HG03135 (cell line): Measurements from ENCODE around the gene TNFRSF21.
"Not testable (repeated sequence)": the region's sequence is repeated elsewhere in the genome, so short reads cannot be mapped to it uniquely, and the experiment has no call there.

Source experiments
- ATAC-seq: cut with Tn5 transposase; IDR thresholded peaks from one replicate; pipeline ENCODE4 v1.9.1; 2021; ENCODE audit warnings: mild to moderate bottlenecking, moderate library complexity; ENCODE audit not compliant: unreplicated experiment

The TNFRSF21 gene, protein sequence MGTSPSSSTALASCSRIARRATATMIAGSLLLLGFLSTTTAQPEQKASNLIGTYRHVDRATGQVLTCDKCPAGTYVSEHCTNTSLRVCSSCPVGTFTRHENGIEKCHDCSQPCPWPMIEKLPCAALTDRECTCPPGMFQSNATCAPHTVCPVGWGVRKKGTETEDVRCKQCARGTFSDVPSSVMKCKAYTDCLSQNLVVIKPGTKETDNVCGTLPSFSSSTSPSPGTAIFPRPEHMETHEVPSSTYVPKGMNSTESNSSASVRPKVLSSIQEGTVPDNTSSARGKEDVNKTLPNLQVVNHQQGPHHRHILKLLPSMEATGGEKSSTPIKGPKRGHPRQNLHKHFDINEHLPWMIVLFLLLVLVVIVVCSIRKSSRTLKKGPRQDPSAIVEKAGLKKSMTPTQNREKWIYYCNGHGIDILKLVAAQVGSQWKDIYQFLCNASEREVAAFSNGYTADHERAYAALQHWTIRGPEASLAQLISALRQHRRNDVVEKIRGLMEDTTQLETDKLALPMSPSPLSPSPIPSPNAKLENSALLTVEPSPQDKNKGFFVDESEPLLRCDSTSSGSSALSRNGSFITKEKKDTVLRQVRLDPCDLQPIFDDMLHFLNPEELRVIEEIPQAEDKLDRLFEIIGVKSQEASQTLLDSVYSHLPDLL

DNA sequence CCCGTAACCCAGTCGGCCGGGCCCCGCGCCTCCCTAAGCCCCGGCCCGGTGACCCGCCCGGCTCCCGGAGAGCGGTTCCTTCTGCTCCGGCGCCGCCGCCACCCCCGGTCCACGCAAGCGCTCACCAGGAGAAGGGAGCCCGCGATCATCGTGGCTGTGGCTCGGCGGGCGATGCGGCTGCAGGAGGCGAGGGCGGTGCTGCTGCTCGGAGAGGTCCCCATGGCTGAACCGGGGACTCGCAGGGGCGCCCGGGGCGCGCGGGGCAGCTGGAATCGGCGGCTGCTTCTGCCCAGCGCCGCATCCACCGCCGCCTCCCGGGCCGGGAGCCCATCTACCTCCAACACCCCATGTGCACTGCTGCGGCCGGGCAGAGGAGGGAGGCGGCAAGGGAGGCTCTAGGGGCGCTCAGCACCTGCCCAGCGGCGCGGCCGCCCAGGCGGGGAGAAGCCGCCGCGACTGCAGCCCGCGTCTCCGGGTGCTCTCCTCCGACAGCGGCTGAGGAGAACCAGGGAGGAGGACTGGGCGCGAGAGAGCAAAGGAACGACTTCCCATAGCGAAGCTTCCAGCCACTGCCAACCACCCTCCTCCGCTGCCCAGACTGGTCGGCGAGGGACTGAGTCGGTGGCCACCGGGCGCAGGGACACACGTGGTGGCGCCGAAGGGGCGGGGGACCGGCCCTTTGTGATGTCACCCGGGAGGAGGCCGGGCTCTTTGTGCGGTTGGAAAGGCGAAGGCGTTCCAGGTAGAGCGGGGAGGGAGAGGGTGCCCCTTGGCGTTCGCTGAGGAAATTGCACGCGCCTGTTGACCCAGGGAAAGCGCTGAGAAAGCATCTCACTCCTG, at the start of gene TNFRSF21:
TSS of gene TNFRSF21 (minus strand) at position 615 of the 840 bp plus-strand sequence. CDS start at position 221, 394 bp downstream.
- ATAC-seq: peak; percentile 99

DNA sequence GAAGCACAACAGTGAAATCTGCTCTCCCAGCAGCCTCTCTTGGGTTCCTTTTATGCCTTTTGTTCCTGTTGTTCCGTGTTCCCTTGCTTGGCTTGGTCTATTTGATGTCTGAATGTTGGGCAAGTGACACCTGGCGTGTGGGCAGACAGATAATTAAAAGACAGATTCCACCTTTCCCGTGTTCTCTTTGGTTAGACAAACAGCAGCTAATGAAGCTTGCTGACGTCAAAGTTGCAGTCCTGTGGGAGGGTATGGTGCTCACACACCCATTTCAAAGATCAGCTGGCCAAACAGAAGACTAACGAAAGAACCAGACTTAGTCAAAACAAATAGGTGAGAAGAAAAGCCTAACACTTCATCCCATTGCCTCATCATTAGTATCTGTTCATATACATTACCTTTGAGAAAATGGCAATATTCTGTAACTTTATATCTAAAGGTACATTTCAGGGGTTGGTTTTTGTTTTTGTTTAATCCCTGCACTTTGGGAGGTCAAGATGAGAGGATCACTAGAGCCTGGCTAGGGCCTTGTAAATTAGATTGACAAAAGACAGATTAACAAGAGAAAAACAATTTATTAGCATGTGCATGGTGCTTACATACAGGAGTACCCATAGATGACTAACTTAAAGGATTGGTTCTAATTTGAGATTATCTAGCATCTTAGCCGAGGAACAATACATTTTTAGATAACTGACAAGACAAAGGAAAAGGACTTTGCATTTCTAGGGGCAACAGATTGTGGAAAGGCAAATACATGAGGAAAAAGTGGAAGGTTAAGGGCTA, 48.9 kb upstream of the TNFRSF21 start:
- no peak for ATAC-seq

DNA sequence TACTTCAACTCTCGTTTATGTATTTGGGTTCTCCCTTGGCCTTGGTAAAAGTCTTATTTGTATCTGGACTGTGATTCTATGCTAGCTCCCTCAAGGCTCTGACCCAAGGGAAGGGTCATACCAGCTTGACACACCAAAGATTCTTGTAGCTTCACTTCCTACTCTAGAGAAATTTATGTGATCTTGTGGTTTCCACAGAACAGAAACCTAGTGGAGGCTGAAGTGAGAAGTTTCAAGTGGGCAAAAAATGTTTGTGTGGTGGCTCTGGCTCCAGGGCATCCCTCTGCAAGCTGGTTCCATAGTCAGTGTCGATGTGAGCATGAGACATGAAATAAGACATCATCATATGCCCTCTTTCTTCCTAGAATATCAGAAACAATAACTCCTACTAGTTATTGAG, 48.1 kb upstream of the TNFRSF21 start:
- peak; percentile 59 for ATAC-seq

DNA sequence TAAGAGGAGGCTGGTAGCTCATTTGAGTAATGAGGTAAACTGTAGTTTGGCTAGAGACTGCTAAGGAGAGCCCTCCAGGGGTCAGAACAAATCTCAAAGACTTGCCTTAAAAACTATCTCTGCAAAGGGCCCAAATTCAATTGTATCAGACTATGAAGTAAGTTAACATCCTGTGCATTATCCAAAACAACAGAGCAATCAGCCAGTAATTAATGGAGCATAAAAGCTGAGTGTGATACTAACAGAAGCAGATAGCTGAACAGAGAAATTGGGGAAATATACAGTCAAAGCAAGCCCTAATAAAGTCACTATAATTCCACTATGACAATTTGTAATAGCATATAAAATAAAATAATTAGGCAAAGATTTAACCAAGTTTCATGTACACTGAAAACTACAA, 45.8 kb upstream of the TNFRSF21 start:
- no peak for ATAC-seq

DNA sequence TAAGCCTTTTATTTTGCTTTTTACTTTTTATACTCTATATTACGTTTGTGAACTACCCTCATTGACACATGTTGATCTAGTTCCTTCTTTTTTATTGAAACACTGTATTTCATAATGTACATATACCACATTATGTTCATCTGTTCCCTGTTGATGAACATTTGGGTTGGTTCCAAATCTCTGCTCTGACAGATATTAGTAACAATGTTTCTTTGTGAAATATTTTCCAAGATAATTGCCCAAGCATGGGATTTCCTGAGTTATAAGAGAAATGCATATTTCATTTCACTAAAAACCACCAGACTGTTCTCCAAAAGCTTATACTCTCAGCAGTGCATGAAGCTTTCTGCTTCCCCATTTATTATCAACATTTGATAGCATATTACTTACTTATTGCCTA, 44.2 kb upstream of the TNFRSF21 start:
- no peak for ATAC-seq

DNA sequence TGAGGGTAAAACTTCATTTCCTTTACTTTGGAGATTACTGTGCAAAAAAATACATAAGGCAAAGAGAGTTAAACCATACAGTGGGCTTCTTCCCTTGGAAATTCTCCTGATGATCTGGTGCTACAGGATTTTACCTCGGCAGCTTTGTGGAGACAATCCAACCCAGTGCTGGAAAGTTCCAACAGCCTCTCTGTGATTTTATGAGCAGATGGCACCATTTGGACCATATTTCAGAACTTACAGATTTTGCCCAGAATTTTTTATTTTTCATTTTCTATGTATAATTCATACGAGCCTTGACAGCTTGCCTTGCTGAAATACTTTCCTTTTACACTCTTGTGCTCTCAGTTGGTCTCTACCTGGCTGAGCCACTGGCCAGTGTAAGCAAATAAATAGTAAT, 43.3 kb upstream of the TNFRSF21 start:
- no peak for ATAC-seq

DNA sequence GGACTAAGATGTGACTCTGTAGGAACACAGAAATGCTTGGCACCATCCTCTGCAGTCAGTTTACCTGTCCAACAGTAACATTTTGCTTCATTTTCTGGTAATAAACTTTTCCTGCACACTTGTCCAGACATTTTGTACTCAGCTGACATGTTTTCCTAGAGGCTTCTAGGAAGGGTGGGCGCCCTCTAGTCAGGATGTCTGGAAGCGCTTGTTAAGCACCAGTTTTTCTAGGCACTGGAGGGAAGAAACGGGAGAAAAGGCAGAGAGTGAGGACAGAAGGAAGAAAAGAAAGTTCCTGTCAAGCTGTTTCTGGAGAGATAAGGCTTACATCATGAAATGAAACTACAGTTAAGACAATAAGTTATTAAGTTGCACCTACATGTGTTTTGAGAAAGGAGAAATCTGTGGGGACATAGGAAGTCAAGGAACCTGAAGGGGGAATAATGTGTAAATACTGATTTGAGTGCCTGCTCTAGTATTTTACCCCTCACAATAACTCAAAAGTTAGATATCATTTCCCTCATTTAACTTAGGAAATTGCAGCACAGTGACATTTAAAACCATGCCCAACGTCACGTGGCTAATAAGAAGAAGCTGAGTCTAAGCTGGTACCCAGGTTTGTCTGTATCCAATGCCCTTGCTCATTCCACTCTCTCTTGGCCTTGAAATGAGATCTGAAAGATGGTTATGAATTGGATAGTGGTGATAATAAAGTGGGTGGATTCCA, 42.7 kb upstream of the TNFRSF21 start:
- no peak for ATAC-seq

DNA sequence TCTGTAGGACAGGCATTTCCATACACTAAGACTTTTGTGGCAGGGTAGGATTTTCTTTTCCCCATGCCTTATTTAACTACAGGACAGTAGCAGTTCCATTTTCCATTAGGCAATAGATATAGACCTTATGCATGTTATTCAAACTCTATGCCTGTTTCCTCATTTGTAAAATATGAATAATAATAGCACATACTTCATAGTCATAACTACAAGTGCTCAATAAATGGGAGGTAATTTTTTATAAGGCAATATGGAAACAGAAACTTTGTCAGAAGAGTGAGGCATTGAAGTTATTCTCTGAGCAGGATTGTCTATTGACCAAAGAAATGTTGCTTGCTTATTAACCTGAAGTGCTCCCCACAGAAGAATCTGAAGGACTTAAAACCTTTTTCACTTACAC, 41.9 kb upstream of the TNFRSF21 start:
- no peak for ATAC-seq

DNA sequence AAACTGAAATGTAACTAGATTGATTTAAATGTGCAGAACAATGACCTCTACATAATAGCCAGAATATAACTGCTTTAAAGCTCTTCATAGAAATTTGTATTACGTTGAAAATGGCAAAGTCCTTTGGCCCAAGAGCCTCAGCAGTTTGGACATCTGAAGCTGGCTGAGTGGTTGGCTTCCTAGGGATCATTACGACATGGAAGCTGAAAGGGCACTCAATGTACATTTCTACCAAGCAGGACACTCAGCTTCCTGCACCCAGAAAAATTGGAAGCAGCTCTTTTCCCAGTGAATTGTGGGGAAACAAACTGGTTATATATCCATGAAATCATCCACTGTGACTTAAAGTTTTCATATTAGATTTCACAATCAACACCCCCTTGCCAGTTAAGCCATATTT, 40.2 kb upstream of the TNFRSF21 start:
- no peak for ATAC-seq

DNA sequence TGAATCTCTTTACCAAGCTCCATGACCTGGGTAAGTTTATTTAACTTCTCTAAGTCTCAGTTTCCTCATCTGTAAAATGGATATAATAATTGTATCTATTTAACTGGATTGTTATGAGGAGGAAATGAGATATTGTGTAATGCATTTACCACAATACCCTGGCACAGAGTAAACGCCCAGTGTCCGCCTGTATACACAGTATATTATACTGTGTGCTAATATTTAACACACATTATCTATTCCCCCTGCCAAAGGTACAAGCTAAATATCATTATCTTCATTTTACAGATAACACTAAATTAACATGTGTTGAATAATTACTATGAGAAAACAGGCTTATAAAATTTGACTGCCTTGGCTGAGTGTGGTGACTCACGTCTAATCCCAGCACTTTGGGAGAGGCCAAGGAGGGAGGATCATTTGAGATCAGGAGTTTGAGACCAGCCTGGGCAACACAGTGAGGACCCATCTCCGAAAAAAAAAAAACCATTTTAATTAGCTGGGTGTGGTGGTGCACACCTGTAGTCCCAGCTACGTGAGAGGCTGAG, 38.7 kb upstream of the TNFRSF21 start:
- no peak for ATAC-seq

DNA sequence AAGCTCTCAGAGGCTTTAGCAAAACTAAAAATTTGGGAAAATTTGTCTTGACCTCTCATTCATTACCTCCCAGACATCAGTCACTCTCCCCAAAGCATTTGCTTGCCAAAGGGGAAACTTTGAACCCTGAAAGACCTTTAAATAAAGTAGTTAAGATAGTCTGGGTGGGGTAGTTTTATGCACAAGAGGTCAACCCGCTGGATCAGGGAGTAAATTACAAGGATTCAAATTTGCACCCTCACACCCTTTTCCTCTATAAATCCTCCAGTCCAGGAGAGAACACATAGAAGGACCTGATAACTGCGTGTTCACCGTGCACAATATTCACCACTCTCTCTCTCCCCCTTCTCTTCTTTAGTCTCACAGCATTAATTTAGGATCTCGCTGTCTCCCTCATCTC, 36.1 kb upstream of the TNFRSF21 start:
- no peak for ATAC-seq

DNA sequence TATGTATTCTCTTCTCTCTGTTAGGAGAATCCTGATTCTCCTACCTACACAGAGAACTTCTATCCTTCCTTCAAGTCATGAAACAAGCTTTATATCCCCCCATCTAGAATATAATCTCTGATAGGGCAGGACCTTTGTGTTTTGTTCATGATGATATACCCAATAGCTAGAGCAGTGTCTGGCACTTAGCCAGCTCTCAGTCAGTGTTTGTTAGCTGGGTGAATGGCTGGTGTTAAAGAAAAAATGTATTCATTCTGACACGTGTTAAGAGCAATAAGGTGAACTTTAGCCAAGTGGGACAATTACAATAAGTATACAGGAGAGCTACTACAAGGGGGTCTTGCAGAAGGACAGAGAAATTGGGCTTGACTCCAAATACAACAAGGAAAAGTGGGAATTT, 34.3 kb upstream of the TNFRSF21 start:
- ATAC-seq: no peak

DNA sequence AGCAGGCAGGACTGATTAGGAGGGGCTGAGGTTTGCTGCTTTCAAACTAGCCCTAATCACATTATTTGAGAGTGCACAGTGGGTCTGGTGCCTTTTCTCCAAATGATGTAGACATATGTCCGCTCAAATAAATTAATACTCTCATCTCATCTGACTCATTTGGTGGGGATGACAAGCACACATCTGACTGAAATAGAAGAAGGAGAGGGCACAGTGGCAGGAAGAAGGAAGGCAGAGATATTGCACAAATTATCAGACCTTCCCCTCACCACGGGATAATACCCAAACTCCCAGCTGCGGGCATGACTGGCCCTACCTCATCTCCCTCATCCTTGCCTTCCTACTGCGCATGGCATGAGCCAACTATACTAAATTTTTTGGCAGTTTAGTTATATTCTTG, 33.9 kb upstream of the TNFRSF21 start:
- ATAC-seq: no peak

DNA sequence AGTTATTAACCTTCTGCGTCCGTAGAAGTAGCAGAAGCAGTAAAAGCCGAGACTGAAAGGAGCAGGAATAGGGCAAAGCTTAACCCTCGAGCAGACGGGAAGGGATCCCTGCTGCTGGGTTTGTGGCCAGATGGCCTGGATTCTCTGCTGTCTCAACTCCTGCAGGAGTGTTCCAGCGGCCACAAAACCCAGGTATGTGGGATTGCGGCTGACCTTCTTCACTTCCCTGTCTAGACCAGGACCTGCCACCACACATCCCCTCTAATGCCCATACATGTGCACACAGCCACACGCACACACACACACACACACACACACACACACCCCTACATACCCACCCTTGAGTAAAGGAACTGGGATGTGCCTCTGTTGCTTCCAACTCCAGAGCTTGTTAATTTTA, 33.1 kb upstream of the TNFRSF21 start:
- ATAC-seq: no peak

DNA sequence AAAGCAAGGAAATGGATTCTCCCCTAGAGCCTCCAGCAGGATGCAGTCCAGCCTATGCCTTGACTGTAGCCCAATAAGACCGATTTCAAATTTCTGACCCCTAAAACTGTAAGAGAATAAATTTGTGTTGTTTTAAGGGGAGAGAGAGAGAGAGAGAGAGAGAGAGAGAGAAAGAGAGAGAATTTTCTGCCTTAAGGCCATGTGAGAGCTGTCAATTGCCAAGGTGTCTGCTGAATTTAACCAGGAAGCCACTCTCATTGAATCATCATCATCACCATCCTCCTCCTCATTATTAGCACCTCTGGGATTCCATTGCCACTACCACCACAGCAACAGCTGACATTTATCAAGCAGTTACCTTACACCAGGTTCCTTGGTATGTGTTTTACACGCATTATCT, 27.8 kb upstream of the TNFRSF21 start:
- no peak for ATAC-seq

DNA sequence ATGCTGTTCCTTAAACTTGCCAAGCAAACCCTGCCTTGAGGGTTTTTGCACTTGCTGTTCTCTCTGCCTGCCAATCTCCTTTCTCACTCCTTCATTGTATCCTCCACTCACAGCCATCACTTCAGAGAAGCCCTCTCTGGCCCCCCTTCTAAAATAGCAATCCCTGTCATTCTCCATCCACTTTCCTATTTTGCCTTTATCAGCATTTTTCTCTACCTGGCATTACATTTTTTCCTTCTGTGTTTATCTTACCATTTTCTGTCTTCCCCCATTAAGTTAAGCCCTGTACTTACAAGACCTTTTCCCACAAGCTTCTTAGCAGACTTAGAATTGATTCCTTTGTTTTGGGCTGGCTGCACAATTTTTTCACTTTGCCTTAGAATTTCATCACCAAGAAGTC, 26.6 kb upstream of the TNFRSF21 start:
- no peak for ATAC-seq

DNA sequence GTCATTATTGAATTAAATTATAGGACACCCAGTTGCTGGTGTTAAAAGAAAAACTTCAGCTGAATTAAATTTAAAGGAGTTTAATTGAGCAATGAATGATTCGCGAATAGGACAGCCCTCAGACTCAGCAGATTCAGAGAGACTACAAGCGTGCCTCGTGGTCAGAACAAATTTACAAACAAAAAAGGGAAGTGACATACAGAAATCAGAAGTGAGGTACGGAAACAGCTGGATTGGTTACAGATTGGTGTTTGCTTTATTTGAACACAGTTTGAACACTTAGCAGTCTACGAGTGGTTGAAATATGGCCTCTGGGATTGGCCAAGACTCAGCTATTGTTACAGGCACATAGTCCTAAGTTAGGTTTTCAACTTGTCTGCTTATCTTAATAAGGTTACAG, 25.8 kb upstream of the TNFRSF21 start:
- ATAC-seq: peak; percentile 96

DNA sequence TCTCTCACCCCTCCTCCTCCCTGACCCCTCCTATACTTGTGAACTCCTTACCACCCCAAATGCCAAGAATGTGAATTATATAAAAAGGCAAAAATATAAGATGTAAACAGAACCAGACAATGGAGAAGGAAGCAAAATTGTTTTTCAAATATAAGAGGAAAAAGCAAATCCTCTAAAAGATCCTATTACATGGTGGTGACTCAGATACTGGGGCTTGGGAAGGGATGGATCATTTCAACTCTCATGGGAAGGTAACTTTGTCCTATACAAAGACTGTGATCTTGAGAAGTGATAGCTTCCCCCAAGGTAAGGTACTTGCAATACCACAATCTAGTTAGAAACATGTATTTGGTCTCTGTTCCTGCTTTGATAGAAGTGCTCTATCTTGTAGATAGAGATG, 24.6 kb upstream of the TNFRSF21 start:
- ATAC-seq: no peak

DNA sequence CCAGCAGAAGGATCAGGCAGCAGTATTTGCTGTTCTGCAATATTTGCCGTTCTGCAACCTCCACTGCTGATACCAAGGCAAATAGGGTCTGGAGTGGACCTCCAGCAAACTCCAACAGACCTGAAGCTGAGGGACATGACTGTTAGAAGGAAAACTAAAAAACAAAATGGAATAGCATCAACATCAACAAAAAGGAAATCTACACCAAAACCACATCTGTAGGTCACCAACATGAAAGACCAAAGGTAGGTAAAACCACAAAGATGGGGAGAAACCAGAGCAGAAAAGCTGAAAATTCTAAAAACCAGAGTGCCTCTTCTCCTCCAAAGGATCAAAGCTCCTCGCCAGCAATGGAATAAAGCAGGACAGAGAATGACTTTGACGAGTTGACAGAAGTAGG, 18.9 kb upstream of the TNFRSF21 start:
- not testable (repeated sequence) for ATAC-seq

DNA sequence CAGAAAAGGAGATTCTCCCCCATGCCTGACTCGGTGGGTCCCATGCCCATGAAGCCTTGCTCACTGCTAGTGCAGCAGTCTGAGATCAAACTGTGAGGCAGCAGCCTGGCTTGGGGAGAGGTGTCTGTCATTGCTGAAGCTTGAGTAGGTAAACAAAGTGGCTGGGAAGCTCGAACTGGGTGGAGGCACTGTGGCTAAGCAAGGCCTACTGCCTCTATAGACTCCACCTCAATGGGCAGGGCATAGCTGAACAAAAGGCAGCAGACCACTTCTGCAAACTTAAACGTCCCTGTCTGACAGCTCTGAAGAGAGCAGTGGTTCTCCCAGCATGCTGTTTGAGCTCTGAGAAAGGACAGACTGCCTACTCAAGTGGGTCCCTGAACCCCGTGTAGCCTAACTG, 18.4 kb upstream of the TNFRSF21 start:
- ATAC-seq: not testable (repeated sequence)
